ENCODE results near the gene HS3ST4. TPM values are rescaled to one million over a fixed set of nuclear protein-coding genes. Genes with fewer than 3 reads are reported as not detected.

The HS3ST4 gene
- total and polyA plus RNA-seq, 11 donors: not detected

GRCh38 chr16:26169473-26169872 is 477.7 kb downstream of the HS3ST4 start:
- H3K4me3 ChIP-seq: no peak overlapping the region
- H3K36me3 ChIP-seq: no peaks in the 10 kb centered on the region
- H3K4me1 ChIP-seq: no peaks in the 10 kb centered on the region
- no peaks in the 10 kb centered on the region for H3K27me3 ChIP-seq
- DNase-seq (no peak), ATAC-seq (no peak)
- intact Hi-C loops (cut with DNase I): no loop called here
- WGBS, 4 donors: 82 to 91% (median 88%) methylated on average over 3 of the region's 3 CpGs
- no peak for TF ChIP-seq POLR2A (IDR thresholded peaks at IDR 0.05)
- TF ChIP-seq, protein P1, sequence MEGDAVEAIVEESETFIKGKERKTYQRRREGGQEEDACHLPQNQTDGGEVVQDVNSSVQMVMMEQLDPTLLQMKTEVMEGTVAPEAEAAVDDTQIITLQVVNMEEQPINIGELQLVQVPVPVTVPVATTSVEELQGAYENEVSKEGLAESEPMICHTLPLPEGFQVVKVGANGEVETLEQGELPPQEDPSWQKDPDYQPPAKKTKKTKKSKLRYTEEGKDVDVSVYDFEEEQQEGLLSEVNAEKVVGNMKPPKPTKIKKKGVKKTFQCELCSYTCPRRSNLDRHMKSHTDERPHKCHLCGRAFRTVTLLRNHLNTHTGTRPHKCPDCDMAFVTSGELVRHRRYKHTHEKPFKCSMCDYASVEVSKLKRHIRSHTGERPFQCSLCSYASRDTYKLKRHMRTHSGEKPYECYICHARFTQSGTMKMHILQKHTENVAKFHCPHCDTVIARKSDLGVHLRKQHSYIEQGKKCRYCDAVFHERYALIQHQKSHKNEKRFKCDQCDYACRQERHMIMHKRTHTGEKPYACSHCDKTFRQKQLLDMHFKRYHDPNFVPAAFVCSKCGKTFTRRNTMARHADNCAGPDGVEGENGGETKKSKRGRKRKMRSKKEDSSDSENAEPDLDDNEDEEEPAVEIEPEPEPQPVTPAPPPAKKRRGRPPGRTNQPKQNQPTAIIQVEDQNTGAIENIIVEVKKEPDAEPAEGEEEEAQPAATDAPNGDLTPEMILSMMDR (IDR thresholded peaks at IDR 0.05): no peak
- H3K27ac ChIP-seq: no peak overlapping the region
- peaks cover 0 to 2% (median 0%) of the 10 kb centered on the region in 12 donors for H3K9me3 ChIP-seq

GRCh38 chr16:26175944-26176343 is 484.2 kb downstream of the HS3ST4 start:
- Histone ChIP-seq H3K4me3 (no peak overlapping the region), H3K27me3 (no peaks in the 10 kb centered on the region), H3K4me1 (peaks cover 0 to 8% (median 0%) of the 10 kb centered on the region in 12 donors), H3K9me3 (peaks cover 0 to 18% (median 0%) of the 10 kb centered on the region in 12 donors), H3K27ac (no peak overlapping the region), H3K36me3 (no peaks in the 10 kb centered on the region)
- intact Hi-C loops (cut with DNase I): no loop called here
- no peak for TF ChIP-seq POLR2A (IDR thresholded peaks at IDR 0.05)
- TF ChIP-seq, protein P1 (IDR thresholded peaks at IDR 0.05): no peak
- ATAC-seq: peak in 1 of 4 donors; percentile 66
- no peak for DNase-seq
- WGBS, 4 donors: 26 to 39% (median 31%) methylated on average over 4 of the region's 4 CpGs

DNA sequence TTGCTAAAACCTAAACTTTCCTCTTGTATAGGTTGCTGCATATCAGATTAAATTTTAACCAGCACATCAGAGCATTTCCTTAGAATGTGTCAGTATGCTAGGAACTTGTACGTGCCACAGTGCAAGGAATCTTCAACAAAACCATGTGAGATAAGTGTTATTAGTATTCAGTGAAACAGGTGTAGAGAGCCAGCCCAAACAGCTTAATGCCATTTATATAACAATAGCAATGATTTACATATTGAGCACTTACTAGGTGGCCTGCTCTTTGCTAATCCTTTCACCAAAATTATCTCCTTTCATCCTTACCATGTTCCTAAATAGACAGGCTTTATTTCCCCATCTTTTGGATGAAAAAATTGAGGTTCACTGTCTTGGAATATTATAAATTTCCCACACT is 485.7 kb downstream of the HS3ST4 start:
- Histone ChIP-seq H3K27ac (no peak overlapping the region), H3K27me3 (no peaks in the 10 kb centered on the region), H3K4me3 (no peak overlapping the region), H3K36me3 (no peaks in the 10 kb centered on the region), H3K9me3 (peaks cover 0 to 18% (median 0%) of the 10 kb centered on the region in 12 donors), H3K4me1 (peaks cover 0 to 8% (median 0%) of the 10 kb centered on the region in 12 donors)
- ATAC-seq (no peak), DNase-seq (no peak)
- no peak for TF ChIP-seq POLR2A (IDR thresholded peaks at IDR 0.05)
- TF ChIP-seq, protein P1 (IDR thresholded peaks at IDR 0.05): no peak
- intact Hi-C loops (cut with DNase I): no loop called here
- 41 to 68% (median 48%) methylated on average over 1 of the region's 1 CpG for WGBS, 4 donors

DNA sequence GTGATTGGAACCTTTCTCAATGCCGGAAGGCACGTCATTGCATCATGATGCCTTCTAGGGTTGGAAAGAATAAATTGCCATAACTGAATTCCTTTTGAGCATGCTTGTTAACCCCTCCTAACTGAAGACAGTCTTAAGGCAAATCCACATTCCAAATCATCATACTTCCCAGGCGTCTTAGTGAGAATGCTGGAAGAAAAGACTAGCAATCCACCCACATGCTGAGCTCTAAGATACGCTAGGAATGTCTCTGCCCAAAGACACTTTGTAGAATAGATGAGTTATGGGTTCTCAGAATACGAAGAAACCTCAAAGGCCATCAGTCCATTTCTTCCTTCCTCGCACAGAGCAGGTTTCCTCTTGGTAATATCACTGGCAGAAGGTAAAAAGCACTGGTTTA is 486.5 kb downstream of the HS3ST4 start:
- Histone ChIP-seq H3K4me3 (no peak overlapping the region), H3K36me3 (no peaks in the 10 kb centered on the region), H3K27ac (no peak overlapping the region), H3K4me1 (peaks cover 0 to 8% (median 0%) of the 10 kb centered on the region in 12 donors), H3K9me3 (peaks cover 0 to 18% (median 0%) of the 10 kb centered on the region in 12 donors), H3K27me3 (no peaks in the 10 kb centered on the region)
- intact Hi-C loops (cut with DNase I): no loop called here
- DNase-seq (no peak), ATAC-seq (no peak)
- WGBS, 4 donors: 76 to 83% (median 80%) methylated on average over 6 of the region's 6 CpGs
- TF ChIP-seq, protein P1 (IDR thresholded peaks at IDR 0.05): no peak
- TF ChIP-seq POLR2A (IDR thresholded peaks at IDR 0.05): no peak
